GM06990 (cell line): ENCODE measurements around the gene ZNRF1.

Source experiments
- DNase-seq: peaks from one replicate; pipeline ENCODE4 v3.0.0-alpha.2; 2011; ENCODE audit not compliant: insufficient read length; ENCODE audit errors: extremely low read depth
- H3K27me3 ChIP-seq: replicated peaks from 2 replicates; pipeline ENCODE4 v1.6.0; 2011; ENCODE audit warnings: low read length; ENCODE audit not compliant: control insufficient read depth, insufficient read depth
- H3K36me3 ChIP-seq: 2 replicates; pipeline ENCODE4 v1.5.1; 2011; ENCODE audit warnings: low read length; ENCODE audit not compliant: control insufficient read depth, insufficient read depth
- H3K4me3 ChIP-seq: replicated peaks from 2 replicates; pipeline ENCODE4 v1.5.1; 2011; ENCODE audit warnings: low read depth, mild to moderate bottlenecking, control low read depth, low read length
- TF ChIP-seq, protein P1 (sequence below): IDR thresholded peaks from 2 replicates; pipeline ENCODE4 v1.5.1; 2011; ENCODE audit warnings: low read length, control low read depth, mild to moderate bottlenecking, inconsistent platforms; ENCODE audit not compliant: insufficient read depth, poor library complexity, severe bottlenecking

ZNRF1 gene

GRCh38 chr16:75059411-75059810 lies 60.6 kb downstream of the ZNRF1 start:
- no peak overlapping the region for H3K4me3 ChIP-seq
- H3K36me3 ChIP-seq = no peaks in the 10 kb centered on the region; the same call in 1 of the 2 replicates
- H3K27me3 ChIP-seq = no peaks in the 10 kb centered on the region
- DNase-seq = no peak
- TF ChIP-seq, protein P1, sequence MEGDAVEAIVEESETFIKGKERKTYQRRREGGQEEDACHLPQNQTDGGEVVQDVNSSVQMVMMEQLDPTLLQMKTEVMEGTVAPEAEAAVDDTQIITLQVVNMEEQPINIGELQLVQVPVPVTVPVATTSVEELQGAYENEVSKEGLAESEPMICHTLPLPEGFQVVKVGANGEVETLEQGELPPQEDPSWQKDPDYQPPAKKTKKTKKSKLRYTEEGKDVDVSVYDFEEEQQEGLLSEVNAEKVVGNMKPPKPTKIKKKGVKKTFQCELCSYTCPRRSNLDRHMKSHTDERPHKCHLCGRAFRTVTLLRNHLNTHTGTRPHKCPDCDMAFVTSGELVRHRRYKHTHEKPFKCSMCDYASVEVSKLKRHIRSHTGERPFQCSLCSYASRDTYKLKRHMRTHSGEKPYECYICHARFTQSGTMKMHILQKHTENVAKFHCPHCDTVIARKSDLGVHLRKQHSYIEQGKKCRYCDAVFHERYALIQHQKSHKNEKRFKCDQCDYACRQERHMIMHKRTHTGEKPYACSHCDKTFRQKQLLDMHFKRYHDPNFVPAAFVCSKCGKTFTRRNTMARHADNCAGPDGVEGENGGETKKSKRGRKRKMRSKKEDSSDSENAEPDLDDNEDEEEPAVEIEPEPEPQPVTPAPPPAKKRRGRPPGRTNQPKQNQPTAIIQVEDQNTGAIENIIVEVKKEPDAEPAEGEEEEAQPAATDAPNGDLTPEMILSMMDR = no peak

GRCh38 chr16:75060723-75061122 lies 61.9 kb downstream of the ZNRF1 start:
- TF ChIP-seq, protein P1 = no peak
- no peaks in the 10 kb centered on the region; the same call in 1 of the 2 replicates for H3K36me3 ChIP-seq

GRCh38 chr16:75061669-75062068 lies 62.8 kb downstream of the ZNRF1 start:
- TF ChIP-seq, protein P1 = no peak
- Histone ChIP-seq H3K36me3 (no peaks in the 10 kb centered on the region), H3K27me3 (no peaks in the 10 kb centered on the region), H3K4me3 (no peak overlapping the region)
- no peak for DNase-seq

More at GRCh38 chr16:75060723-75061122, 61.9 kb downstream of the ZNRF1 start:
- no peak for DNase-seq
- Histone ChIP-seq H3K27me3 (no peaks in the 10 kb centered on the region), H3K4me3 (no peak overlapping the region)

- TF ChIP-seq, protein P1 = no peak
- no peak overlapping the region for H3K4me3 ChIP-seq
- DNase-seq = no peak
- H3K36me3 ChIP-seq = no peaks in the 10 kb centered on the region
- H3K27me3 ChIP-seq = no peaks in the 10 kb centered on the region
Observed at GRCh38 chr16:75062135-75062975, 63.5 kb downstream of the ZNRF1 start.

DNA sequence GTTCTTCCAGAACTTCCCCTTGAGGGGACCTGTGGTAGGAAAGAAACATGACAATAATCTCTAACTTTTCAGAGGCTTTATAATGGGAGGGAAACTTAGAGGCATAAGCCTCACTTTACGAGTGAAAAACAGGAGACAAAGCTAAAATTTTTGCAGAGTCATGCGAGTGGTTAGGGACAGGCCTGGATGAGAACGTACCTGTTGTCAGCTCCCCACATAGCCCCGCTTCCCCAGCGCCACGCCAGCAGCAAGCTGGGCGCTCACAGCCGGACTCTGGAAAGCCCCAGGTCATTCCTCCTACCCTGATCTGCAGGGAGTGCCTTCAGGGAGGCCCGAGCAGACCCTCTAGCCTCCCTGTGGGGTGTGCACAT lies 64.1 kb downstream of the ZNRF1 start:
- no peak for DNase-seq
- TF ChIP-seq, protein P1 = no peak
- Histone ChIP-seq H3K4me3 (no peak overlapping the region), H3K36me3 (no peaks in the 10 kb centered on the region), H3K27me3 (no peaks in the 10 kb centered on the region)
